OCI-LY3 (cell line): ENCODE measurements around the gene MPDU1.

ENCODE experiments used
- EZH2phosphoT487 ChIP-seq: fragments of 200-600 bp; shearing (Covaris generic); IDR thresholded peaks from 2 replicates; pipeline ENCODE4 v1.6.1; 2018; ENCODE audit warnings: antibody characterized with exemption, mixed run types, low read depth
- TF ChIP-seq, protein P1 (sequence below): fragments of 200-600, 300-600 bp; sonication (generic); IDR thresholded peaks from 2 replicates; pipeline ENCODE4 v1.5.1; 2014; ENCODE audit warnings: antibody characterized with exemption, low read length, low read depth

DNA sequence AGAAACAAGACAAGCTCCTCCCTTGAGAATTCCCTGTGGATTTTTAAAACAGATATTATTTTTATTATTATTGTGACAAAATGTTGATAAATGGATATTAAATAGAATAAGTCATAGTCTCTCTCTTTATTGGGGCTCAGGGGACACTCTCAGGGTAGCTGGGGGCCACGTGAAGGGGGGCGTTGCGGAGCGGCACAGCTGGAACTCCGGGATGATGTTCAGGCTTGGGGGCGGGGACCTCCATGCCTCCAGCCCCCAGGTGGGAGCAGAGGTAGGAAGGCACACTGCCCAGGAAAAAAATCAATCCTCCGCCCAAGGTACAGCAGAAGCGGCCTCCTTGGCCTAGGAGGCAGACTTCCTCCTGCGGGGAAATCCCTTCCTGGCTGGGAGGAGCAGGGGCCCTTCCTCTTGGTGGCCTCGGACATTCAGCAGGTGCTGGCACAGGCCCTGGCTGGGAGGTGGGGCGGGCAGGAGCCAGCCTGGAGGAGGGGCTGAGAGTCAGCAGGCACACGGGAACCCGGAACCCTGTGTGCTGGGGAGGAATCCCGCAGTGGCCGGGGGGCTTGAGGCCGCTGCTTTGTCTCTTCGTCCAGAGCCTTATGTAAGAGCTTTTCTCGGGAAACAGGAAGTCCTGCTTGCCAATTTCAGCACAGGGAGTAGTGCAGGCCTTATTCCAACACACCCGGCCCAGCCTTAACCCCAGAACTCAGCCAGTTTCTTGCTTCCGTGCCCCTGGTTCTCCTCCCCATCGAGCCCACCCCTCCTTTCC lies 25.7 kb upstream of the MPDU1 start:
- TF ChIP-seq, protein P1, sequence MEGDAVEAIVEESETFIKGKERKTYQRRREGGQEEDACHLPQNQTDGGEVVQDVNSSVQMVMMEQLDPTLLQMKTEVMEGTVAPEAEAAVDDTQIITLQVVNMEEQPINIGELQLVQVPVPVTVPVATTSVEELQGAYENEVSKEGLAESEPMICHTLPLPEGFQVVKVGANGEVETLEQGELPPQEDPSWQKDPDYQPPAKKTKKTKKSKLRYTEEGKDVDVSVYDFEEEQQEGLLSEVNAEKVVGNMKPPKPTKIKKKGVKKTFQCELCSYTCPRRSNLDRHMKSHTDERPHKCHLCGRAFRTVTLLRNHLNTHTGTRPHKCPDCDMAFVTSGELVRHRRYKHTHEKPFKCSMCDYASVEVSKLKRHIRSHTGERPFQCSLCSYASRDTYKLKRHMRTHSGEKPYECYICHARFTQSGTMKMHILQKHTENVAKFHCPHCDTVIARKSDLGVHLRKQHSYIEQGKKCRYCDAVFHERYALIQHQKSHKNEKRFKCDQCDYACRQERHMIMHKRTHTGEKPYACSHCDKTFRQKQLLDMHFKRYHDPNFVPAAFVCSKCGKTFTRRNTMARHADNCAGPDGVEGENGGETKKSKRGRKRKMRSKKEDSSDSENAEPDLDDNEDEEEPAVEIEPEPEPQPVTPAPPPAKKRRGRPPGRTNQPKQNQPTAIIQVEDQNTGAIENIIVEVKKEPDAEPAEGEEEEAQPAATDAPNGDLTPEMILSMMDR: no peak
- no peak for TF ChIP-seq EZH2phosphoT487
